Keratinocyte (primary cell): Measurements from ENCODE around the gene CERK. TPM values are rescaled to one million over a fixed set of nuclear protein-coding genes. Genes with fewer than 3 reads are reported as not detected.

ENCODE experiments used
- DNase-seq: peaks from one replicate; pipeline ENCODE4 v3.0.0-alpha.2; 2011; ENCODE audit warnings: low read depth, missing footprints, low spot score
- FAIRE-seq: peaks from 2 replicates; lab custom pipeline; 2011; peaks lifted over from hg19 to GRCh38; lab: Jason Lieb, UNC
- H2AFZ ChIP-seq: 2 replicates; pipeline ENCODE4 v1.6.0; 2012; ENCODE audit warnings: low read length, control low read depth, inconsistent platforms; ENCODE audit not compliant: control insufficient read depth
- H3K27ac ChIP-seq: 2 replicates; pipeline ENCODE4 v1.5.1; 2011; ENCODE audit warnings: low read length; ENCODE audit not compliant: control insufficient read depth, insufficient read depth
- H3K27me3 ChIP-seq: 3 replicates; pipeline ENCODE4 v1.6.0; 2011; ENCODE audit warnings: low read length; ENCODE audit not compliant: control insufficient read depth, insufficient read depth; ENCODE audit errors: extremely low read depth
- H3K36me3 ChIP-seq, 2 experiments: 2 replicates in 1 of 2; 3 replicates in 1 of 2; pipeline ENCODE4 v1.5.1; 2011; ENCODE audit warnings: low read length in 2 of 2, mild to moderate bottlenecking in 1 of 2; ENCODE audit not compliant: control insufficient read depth in 2 of 2, insufficient read depth in 2 of 2; ENCODE audit errors: extremely low read depth in 1 of 2
- H3K4me1 ChIP-seq: 3 replicates; pipeline ENCODE4 v1.5.1; 2011; ENCODE audit warnings: low read length; ENCODE audit not compliant: control insufficient read depth, insufficient read depth; ENCODE audit errors: extremely low read depth
- H3K4me2 ChIP-seq: 3 replicates; pipeline ENCODE4 v1.6.0; 2011; ENCODE audit warnings: low read depth, low read length; ENCODE audit not compliant: control insufficient read depth, insufficient read depth; ENCODE audit errors: extremely low read depth
- H3K4me3 ChIP-seq, 3 experiments: fragments of 200-600 bp in 1 of 3; sonication (generic) in 1 of 3; 2 replicates in 2 of 3; 3 replicates in 1 of 3; pipeline ENCODE4 v1.5.1; 2011 to 2016; ENCODE audit warnings: low read length in 3 of 3, mild to moderate bottlenecking in 3 of 3, control low read depth in 2 of 3, inconsistent platforms in 1 of 3, low read depth in 1 of 3, mixed read lengths in 1 of 3, mixed run types in 1 of 3, moderate library complexity in 1 of 3; ENCODE audit not compliant: control insufficient read depth in 2 of 3, insufficient read depth in 2 of 3; ENCODE audit errors: extremely low read depth in 1 of 3
- H3K79me2 ChIP-seq: 2 replicates; pipeline ENCODE4 v1.6.0; 2012; ENCODE audit warnings: low read length; ENCODE audit not compliant: control insufficient read depth, insufficient read depth
- H3K9ac ChIP-seq: 3 replicates; pipeline ENCODE4 v1.6.0; 2011; ENCODE audit warnings: low read length; ENCODE audit not compliant: control insufficient read depth, insufficient read depth; ENCODE audit errors: extremely low read depth
- H3K9me1 ChIP-seq: 3 replicates; pipeline ENCODE4 v1.6.0; 2011; ENCODE audit warnings: low read length; ENCODE audit not compliant: control insufficient read depth, insufficient read depth; ENCODE audit errors: extremely low read depth
- H3K9me3 ChIP-seq: 2 replicates; pipeline ENCODE4 v1.5.1; 2012; ENCODE audit warnings: low read depth, low read length; ENCODE audit not compliant: control insufficient read depth
- H4K20me1 ChIP-seq: 3 replicates; pipeline ENCODE4 v1.6.0; 2011; ENCODE audit warnings: low read length; ENCODE audit not compliant: control insufficient read depth, insufficient read depth; ENCODE audit errors: extremely low read depth
- CTCF ChIP-seq, 3 experiments: IDR thresholded peaks in 1 of 3; conservative IDR thresholded peaks in 1 of 3; optimal IDR thresholded peaks in 1 of 3; 2 replicates in 2 of 3; 3 replicates in 1 of 3; pipeline versions ENCODE3 to v1.5.1; 2011; ENCODE audit warnings: low read length in 3 of 3, mild to moderate bottlenecking in 3 of 3, moderate library complexity in 2 of 3, control low read depth in 1 of 3, inconsistent platforms in 1 of 3; ENCODE audit not compliant: insufficient read depth in 2 of 3; ENCODE audit errors: extremely low read depth in 1 of 3
- EZH2 ChIP-seq: IDR thresholded peaks from one replicate; pipeline ENCODE4 v1.6.1; 2012; ENCODE audit warnings: inconsistent platforms, mild to moderate bottlenecking, low read length, moderate library complexity
- dilution Hi-C: fragments of 300-500 bp; cut with MboI; formaldehyde crosslinking; loops from one replicate; pipeline ENCODE4 v1.7.0; 2020; ENCODE audit warnings: low sequenced_read_pairs; ENCODE audit not compliant: extremely low pct_ligation_motif_present
- polyA plus RNA-seq, 5 experiments: library from polyadenylated mRNA; depleted of rRNA in 3 of 5; stranded (reverse) in 3 of 5; stranded (forward) in 1 of 5; unstranded in 1 of 5; fragments of >200 nt; gene quantifications; 1 replicate in 1 of 5; 2 replicates in 3 of 5; 3 replicates in 1 of 5; pipeline versions ENCODE4 v1.2.1 to v1.2.3, GENCODE V29; 2011 to 2012; ENCODE audit warnings: missing spikeins in 2 of 5, low read depth in 1 of 5, low replicate concordance in 1 of 5

Gene CERK
- polyA plus RNA-seq, 1 donor (not counting 4 experiments of a cell fraction or from before 2014, with no cell fraction given): 11.9 TPM

- Histone ChIP-seq H4K20me1 (peaks cover 5% of the 10 kb centered on the region), H3K36me3 (peaks cover 0 to 13% of the 10 kb centered on the region in 2 experiments), H3K4me1 (no peaks in the 10 kb centered on the region), H3K4me3 (no peak overlapping the region), H2AFZ (no peak overlapping the region), H3K79me2 (no peaks in the 10 kb centered on the region), H3K4me2 (no peak overlapping the region), H3K9me3 (no peaks in the 10 kb centered on the region), H3K9ac (no peak overlapping the region), H3K27ac (no peak overlapping the region), H3K27me3 (no peaks in the 10 kb centered on the region), H3K9me1 (no peaks in the 10 kb centered on the region)
- dilution Hi-C loops: no loop called here
- DNase-seq (no peak), FAIRE-seq (no peak)
- TF ChIP-seq EZH2: no peak
- no peak for TF ChIP-seq CTCF (optimal IDR thresholded peaks at IDR 0.05 in 1 of 3, IDR thresholded peaks at IDR 0.05 in 1 of 3, conservative IDR thresholded peaks at IDR 0.05 in 1 of 3; ENCODE audit: extremely low read depth in 1 of 3, insufficient read depth in 2 of 3, low read length in 3 of 3)
Measured at GRCh38 chr22:46669201-46669600, 68.9 kb downstream of the CERK start.

GRCh38 chr22:46668116-46668515, 69.9 kb downstream of the CERK start:
- no peak for FAIRE-seq
- dilution Hi-C loops: no loop called here
- no peak overlapping the region for H3K27ac ChIP-seq
- no peak overlapping the region for H2AFZ ChIP-seq
- no peak overlapping the region for H3K4me2 ChIP-seq
- H3K9me1 ChIP-seq: no peaks in the 10 kb centered on the region
- no peaks in the 10 kb centered on the region for H3K79me2 ChIP-seq
- no peak for DNase-seq
- H3K4me3 ChIP-seq: no peak overlapping the region
- no peaks in the 10 kb centered on the region for H3K4me1 ChIP-seq
- no peaks in the 10 kb centered on the region for H3K9me3 ChIP-seq
- H3K27me3 ChIP-seq: no peaks in the 10 kb centered on the region
- no peak for TF ChIP-seq CTCF (optimal IDR thresholded peaks at IDR 0.05 in 1 of 3, IDR thresholded peaks at IDR 0.05 in 1 of 3, conservative IDR thresholded peaks at IDR 0.05 in 1 of 3; ENCODE audit: extremely low read depth in 1 of 3, insufficient read depth in 2 of 3, low read length in 3 of 3)
- no peak for TF ChIP-seq EZH2
- no peak overlapping the region for H3K9ac ChIP-seq
- peaks cover 5% of the 10 kb centered on the region for H4K20me1 ChIP-seq
- H3K36me3 ChIP-seq: peaks cover 0 to 13% of the 10 kb centered on the region in 2 experiments
